ENCODE measurements around the gene ARHGEF11.

ARHGEF11 gene

DNA sequence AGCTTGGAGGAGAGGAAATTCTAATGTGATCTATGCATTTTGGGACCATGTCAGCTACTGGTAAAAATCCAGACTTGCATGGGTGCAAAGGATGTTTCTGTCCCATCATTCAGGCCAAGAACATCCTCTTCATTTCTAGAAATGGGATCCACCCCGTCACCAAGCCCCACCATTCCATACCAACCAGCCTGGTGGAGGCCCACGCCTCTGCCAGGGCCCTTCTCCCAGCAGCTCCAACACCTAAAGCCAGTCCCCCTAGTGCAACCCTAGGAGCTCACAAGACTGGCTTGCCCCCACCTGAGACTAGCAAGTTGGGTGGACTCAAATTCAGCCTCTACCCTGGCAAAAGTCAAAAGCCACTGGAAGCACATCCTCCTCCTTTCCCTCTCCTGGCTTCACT lies 1.9 kb downstream of the ARHGEF11 start:
- DNase-seq, result no peak

DNA sequence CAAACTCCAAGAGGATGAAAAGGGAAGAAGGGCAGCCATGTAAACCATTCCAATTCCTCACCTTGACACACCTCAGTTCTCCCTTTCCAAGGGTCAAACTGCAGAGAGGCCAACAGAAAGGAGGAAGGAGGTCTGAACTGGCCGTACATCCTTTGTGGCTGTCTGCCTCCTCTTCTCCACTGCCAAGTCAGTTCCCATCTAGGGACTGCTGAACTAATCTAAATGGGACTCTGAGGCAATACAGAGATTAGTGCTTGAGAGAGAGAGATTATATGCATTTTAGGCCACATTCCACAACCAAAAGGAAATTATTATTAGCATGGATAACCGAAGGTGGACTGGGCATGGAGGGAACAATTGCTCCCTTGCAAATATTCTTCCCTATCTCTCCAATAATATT lies 2.7 kb downstream of the ARHGEF11 start:
- DNase-seq, result no peak

DNA sequence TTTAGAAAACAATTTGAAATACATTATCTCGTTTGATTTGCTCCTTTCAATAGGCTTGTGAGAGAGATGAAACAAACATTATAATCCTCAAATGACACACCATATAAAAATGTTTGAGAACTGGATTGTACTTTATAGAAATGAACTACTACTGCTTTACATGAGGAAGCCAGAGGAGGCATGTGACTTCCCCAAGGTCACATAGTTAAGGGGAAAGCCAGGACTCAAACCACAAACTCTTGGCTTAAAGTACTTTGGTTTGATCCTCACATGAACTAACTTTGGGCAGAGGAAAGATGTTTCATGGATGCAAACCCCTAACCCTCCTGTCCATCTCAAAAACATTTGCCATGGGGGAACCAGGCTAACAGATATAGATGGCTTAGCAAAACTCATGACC lies 4.7 kb downstream of the ARHGEF11 start:
- DNase-seq, result no peak

GRCh38 chr1:157035121-157035520 lies 10.4 kb downstream of the ARHGEF11 start:
- DNase-seq, result no peak

DNA sequence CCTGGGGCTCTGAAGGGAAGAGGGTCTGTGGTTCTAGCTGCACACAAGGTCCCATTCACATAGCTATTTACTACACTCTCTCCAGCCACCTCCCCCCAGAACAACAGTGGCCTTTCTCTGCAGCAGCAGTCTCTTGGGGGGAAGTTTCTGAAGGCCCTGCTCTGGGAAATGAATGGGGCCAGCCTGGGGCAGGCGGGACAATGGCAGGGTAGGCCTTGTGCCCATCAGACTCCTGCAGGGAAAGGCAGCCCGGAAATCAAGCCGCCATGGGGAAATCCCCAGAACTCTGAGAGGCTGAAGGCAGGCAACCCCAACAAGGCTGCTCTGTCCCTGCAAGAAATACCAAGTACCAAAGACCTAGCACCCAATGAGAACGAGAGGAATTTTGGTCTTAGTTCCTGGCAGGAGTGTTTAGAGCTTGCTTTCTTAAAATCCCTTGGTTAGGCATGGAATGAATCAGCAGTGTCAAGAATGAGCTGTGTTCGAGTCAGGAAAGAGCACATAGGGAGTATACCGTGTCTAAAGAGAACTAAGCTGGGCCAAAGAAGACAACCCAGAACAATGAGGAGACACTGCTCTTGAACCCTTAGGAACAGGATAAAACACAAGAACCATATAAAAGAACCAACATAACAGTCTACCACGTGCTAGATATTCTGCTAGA lies 11.3 kb downstream of the ARHGEF11 start:
- DNase-seq, result no peak

- DNase-seq, result no peak
These were observed 12.1 kb downstream of the ARHGEF11 start for GRCh38 chr1:157033357-157033876.

GRCh38 chr1:157032303-157032702 lies 13.2 kb downstream of the ARHGEF11 start:
- DNase-seq, result no peak

GRCh38 chr1:157030728-157031127 lies 14.8 kb downstream of the ARHGEF11 start:
- no peak for DNase-seq

- DNase-seq, result no peak
These were observed 16.9 kb downstream of the ARHGEF11 start for GRCh38 chr1:157028674-157029073.

DNA sequence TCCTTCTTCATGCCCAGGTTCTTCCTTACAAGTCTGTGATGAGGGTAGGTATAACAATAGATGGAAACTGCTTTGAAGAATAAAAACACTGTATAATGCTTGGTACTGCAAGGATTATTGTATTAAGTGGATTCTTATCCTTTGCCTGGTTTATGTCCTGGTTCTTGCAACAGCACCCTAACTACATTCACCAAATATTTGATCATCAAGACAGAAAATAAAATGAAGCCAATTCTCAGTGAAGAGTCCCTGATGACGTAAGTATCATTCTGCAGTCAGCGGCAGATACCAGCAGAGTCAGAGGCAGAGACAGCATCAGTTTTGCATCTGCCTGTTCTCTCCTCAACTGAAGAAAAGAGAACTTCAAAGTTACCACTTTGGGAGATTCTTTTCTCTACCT lies 19.7 kb downstream of the ARHGEF11 start:
- DNase-seq, result no peak

DNA sequence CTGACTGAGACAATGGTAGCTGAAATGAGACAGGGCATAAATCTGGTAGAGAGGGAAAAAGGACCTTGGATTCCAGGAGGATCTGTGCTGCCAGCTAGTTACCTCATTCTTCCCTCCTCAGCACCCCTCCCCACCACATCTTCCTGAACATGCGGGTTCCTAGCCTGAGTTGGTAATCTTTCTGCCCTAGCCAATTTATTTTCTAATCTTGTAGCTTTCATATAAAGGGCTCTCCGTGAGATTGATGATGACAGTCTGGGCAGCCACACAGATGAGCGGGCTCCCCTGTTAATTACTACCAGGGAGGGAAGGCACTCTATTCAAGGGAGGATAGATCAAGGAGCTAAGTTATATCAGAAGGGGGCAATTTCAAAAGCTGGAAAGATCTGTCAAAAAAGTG lies 20.2 kb downstream of the ARHGEF11 start:
- no peak for DNase-seq

DNA sequence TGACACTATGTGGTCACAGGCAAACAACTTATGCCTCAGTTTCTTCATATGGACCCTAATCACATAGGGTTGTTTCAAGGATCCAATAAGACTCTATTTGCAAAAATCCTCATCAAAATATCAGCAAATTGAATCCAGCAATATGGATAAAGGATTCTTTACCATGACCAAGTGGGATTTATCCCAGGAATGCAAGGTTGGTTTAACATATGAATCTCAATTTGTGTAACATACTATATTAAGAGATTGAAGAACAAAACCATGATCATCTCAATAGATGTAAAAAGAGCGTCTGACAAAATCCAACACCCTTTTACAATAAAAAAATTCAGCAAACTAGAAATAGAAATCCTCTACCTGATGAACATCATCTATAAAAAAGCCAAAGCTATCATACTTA lies 23.9 kb downstream of the ARHGEF11 start:
- DNase-seq, result no peak

DNA sequence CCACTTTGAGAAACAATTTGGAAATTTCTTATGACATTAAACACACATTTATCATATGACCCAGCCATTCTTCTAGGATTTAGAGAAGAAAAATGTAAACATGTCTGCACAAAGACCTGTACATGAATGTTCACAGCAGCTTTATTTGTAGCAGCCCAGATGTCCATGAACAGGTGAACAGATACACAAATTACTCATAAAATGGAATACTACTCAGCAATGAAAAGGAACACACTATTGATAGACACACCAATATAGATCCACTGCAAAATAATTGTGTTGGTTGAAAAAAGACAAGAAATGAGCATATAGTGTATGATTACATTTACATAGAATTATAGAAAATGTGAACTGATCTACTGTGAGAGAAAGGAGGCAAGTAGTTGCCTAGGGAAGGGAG lies 26.1 kb downstream of the ARHGEF11 start:
- no peak for DNase-seq

GRCh38 chr1:157011845-157012244 lies 33.7 kb downstream of the ARHGEF11 start:
- no peak for DNase-seq

DNA sequence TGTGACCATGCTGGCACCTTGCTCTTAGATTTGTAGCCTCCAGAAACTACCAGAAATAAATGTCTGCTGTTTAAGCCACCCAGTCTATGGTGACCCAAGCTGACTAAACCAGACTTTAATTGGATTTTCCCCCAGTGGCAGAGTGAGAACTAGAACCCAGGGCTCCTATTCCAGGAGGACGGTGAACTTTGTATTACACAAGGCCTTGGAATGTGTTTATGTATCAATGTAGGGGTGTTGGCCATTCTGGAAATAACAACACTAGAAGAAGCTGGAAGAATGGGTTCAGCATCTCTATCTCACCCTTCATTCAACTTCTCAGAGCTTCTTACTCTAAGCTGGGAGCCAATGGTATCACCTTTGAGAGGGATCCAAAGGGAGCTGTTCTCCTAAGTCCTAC lies 37.0 kb downstream of the ARHGEF11 start:
- DNase-seq, result no peak

DNA sequence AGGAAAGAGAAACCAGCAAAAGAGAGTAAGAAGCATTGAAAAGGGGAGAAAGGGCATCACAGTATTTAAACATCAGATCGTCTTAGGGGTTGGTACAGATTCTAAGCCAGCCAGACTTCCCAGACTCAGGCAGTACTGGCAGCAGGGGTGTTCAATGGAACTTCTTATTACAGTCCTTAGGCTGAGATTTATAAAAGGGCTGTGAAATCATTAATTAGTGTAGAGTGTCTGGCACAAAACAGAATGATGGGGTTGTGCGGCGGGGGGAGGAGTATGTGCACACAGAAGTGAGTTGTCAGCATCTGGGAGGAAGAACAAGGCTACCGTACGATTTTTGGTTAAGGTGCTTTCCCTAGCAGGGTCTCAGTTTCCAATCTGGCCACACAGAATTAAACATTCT lies 38.2 kb downstream of the ARHGEF11 start:
- DNase-seq, result no peak

DNA sequence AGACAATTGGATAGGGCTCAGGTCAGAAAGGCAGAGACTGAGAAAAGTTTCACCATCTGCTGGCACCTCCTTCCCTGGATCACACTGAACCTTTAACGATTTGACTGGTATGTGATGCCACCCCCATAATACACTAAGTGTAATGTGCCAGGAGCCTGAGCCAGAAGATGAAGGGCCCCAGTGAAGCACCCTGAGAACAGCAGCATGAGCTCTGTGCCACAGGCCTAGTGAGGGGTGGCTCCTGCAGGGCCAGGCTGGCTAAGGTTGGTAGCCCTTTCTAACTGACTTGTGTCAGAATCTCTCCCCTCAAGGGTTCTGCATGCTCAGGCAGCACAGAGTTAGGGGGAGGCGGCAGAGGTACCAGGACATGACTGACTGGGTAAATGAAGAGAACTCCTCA lies 38.9 kb downstream of the ARHGEF11 start:
- DNase-seq, result no peak

DNA sequence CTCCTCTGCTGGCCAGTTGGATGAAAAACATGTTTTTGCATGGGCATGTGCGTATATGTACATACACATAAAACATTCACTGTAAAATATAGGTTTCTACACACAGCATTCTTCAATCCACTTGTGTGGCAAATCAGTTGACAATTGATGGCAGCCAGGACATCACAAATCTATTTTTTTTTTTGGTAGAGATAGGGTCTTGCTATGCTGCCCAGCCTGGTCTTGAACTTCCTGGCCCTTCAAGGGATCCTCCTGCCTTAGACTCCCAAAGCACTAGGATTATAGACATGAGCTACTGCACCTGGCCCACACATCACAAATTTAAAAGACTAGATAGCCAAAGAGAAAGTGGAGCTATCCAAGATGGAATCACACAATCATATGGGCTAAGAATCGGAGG lies 39.6 kb downstream of the ARHGEF11 start:
- DNase-seq, result no peak

GRCh38 chr1:157004806-157005205 lies 40.7 kb downstream of the ARHGEF11 start:
- no peak for DNase-seq

DNA sequence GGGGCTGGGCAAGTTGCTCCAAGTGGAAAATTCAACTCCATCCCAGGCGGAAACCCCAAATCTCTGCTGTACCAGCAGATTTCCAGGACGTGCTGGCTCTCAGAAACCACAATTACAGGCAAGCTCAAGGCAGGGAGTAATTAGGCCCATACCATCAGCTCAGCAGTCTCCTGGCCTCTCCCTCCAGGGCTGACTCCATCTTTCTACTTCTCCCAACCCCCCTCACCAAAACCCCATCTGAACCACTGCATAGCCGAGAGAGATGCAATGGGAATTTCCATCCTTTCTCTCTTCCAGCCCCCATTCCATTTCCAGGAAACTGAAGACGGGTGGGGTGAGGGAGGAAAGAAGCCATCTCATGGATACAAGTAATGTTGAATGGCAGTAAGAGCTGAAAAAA lies 41.2 kb downstream of the ARHGEF11 start:
- DNase-seq, result no peak

- no peak for DNase-seq
These were observed 44.2 kb downstream of the ARHGEF11 start for GRCh38 chr1:157001304-157001703.

DNA sequence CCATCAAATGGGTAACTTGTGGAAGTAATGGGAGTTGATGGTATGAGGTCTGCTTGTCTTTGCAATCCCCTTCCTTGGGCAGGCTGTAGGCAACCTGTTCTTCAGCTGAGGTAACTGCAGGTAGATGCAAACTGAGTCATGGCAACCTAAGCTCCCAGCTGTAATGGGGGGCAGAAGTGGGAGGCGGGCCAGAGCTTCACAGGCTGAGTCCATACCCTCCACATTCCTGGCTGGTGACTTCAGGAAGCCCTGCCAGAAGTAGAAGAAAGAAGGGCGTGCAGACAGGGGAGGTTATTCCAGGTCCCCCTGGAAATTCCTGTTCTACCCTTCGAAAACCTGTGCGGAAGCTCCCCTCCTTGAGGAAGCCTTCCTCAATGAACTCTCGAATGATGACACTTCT lies 44.9 kb downstream of the ARHGEF11 start:
- DNase-seq, result no peak

- DNase-seq, result no peak
These were observed 45.8 kb downstream of the ARHGEF11 start for GRCh38 chr1:156999596-157000320.

GRCh38 chr1:156998840-156999500 lies 46.6 kb downstream of the ARHGEF11 start:
- no peak for DNase-seq

Data from activated T-cell treated with anti-CD3 and anti-CD28 coated beads, Interleukin-2, amount 50 U/mL, for 48 hours (primary cell).